Measurements from ENCODE around the gene SURF4.
"Not testable (repeated sequence)": the region's sequence is repeated elsewhere in the genome, so short reads cannot be mapped to it uniquely, and the experiment has no call there.

The SURF4 gene

GRCh38 chr9:133384736-133385321 is 9.0 kb upstream of the SURF4 start:
- no peaks in the 10 kb centered on the region for H3K27me3 ChIP-seq (ENCODE audit: insufficient read depth, low read length)
- H3K79me2 ChIP-seq (ENCODE audit: control insufficient read depth, insufficient read depth, low read length, unreplicated experiment): no peaks in the 10 kb centered on the region
- no peak overlapping the region for H2AFZ ChIP-seq (ENCODE audit: low read length, unreplicated experiment)
- H3K27ac ChIP-seq (ENCODE audit: low read depth, low read length): no peak overlapping the region
- no peak overlapping the region for H3K4me3 ChIP-seq (ENCODE audit: low read depth, low read length)
- H3K36me3 ChIP-seq (ENCODE audit: insufficient read depth, low read length): no peaks in the 10 kb centered on the region
- no peaks in the 10 kb centered on the region for H3K4me1 ChIP-seq (ENCODE audit: control insufficient read depth, insufficient read depth, low read length, unreplicated experiment)

GRCh38 chr9:133383438-133383837 is 7.6 kb upstream of the SURF4 start:
- Histone ChIP-seq H3K27ac (ENCODE audit: low read depth, low read length) (no peak overlapping the region), H3K4me3 (ENCODE audit: low read depth, low read length) (no peak overlapping the region), H3K79me2 (ENCODE audit: control insufficient read depth, insufficient read depth, low read length, unreplicated experiment) (no peaks in the 10 kb centered on the region), H3K4me1 (ENCODE audit: control insufficient read depth, insufficient read depth, low read length, unreplicated experiment) (no peaks in the 10 kb centered on the region), H3K27me3 (ENCODE audit: insufficient read depth, low read length) (no peaks in the 10 kb centered on the region), H3K36me3 (ENCODE audit: insufficient read depth, low read length) (no peaks in the 10 kb centered on the region), H2AFZ (ENCODE audit: low read length, unreplicated experiment) (no peak overlapping the region)

GRCh38 chr9:133382507-133383141 is 6.8 kb upstream of the SURF4 start:
- H3K27me3 ChIP-seq (ENCODE audit: insufficient read depth, low read length): no peaks in the 10 kb centered on the region
- no peaks in the 10 kb centered on the region for H3K79me2 ChIP-seq (ENCODE audit: control insufficient read depth, insufficient read depth, low read length, unreplicated experiment)
- no peak overlapping the region for H3K27ac ChIP-seq (ENCODE audit: low read depth, low read length)
- no peaks in the 10 kb centered on the region for H3K36me3 ChIP-seq (ENCODE audit: insufficient read depth, low read length)
- no peaks in the 10 kb centered on the region for H3K4me1 ChIP-seq (ENCODE audit: control insufficient read depth, insufficient read depth, low read length, unreplicated experiment)
- H3K4me3 ChIP-seq (ENCODE audit: low read depth, low read length): no peak overlapping the region
- no peak overlapping the region for H2AFZ ChIP-seq (ENCODE audit: low read length, unreplicated experiment)

- Histone ChIP-seq H3K79me2 (ENCODE audit: control insufficient read depth, insufficient read depth, low read length, unreplicated experiment) (peaks cover 6% of the 10 kb centered on the region), H3K27me3 (ENCODE audit: insufficient read depth, low read length) (no peaks in the 10 kb centered on the region), H3K27ac (ENCODE audit: low read depth, low read length) (no peak overlapping the region), H3K4me1 (ENCODE audit: control insufficient read depth, insufficient read depth, low read length, unreplicated experiment) (no peaks in the 10 kb centered on the region), H2AFZ (ENCODE audit: low read length, unreplicated experiment) (no peak overlapping the region), H3K36me3 (ENCODE audit: insufficient read depth, low read length) (no peaks in the 10 kb centered on the region), H3K4me3 (ENCODE audit: low read depth, low read length) (no peak overlapping the region)
These were observed 4.9 kb upstream of the SURF4 start for GRCh38 chr9:133380734-133381133.

- H3K27ac ChIP-seq (ENCODE audit: low read depth, low read length): no peak overlapping the region
- H3K4me3 ChIP-seq (ENCODE audit: low read depth, low read length): no peak overlapping the region
- no peaks in the 10 kb centered on the region for H3K36me3 ChIP-seq (ENCODE audit: insufficient read depth, low read length)
- H3K27me3 ChIP-seq (ENCODE audit: insufficient read depth, low read length): no peaks in the 10 kb centered on the region
- H3K4me1 ChIP-seq (ENCODE audit: control insufficient read depth, insufficient read depth, low read length, unreplicated experiment): no peaks in the 10 kb centered on the region
- H2AFZ ChIP-seq (ENCODE audit: low read length, unreplicated experiment): no peak overlapping the region
- peaks cover 19% of the 10 kb centered on the region for H3K79me2 ChIP-seq (ENCODE audit: control insufficient read depth, insufficient read depth, low read length, unreplicated experiment)
These were observed 3.6 kb upstream of the SURF4 start for GRCh38 chr9:133379153-133380086.

GRCh38 chr9:133378408-133378962 is 2.6 kb upstream of the SURF4 start:
- Histone ChIP-seq H3K36me3 (ENCODE audit: insufficient read depth, low read length) (no peaks in the 10 kb centered on the region), H3K4me3 (ENCODE audit: low read depth, low read length) (no peak overlapping the region), H3K27me3 (ENCODE audit: insufficient read depth, low read length) (no peaks in the 10 kb centered on the region), H3K79me2 (ENCODE audit: control insufficient read depth, insufficient read depth, low read length, unreplicated experiment) (peaks cover 28% of the 10 kb centered on the region), H3K4me1 (ENCODE audit: control insufficient read depth, insufficient read depth, low read length, unreplicated experiment) (peaks cover 5% of the 10 kb centered on the region), H3K27ac (ENCODE audit: low read depth, low read length) (no peak overlapping the region), H2AFZ (ENCODE audit: low read length, unreplicated experiment) (no peak overlapping the region)

- Histone ChIP-seq H3K4me3 (ENCODE audit: low read depth, low read length) (no peak overlapping the region), H3K36me3 (ENCODE audit: insufficient read depth, low read length) (no peaks in the 10 kb centered on the region), H3K79me2 (ENCODE audit: control insufficient read depth, insufficient read depth, low read length, unreplicated experiment) (peaks cover 35% of the 10 kb centered on the region), H3K27ac (ENCODE audit: low read depth, low read length) (no peak overlapping the region), H3K27me3 (ENCODE audit: insufficient read depth, low read length) (no peaks in the 10 kb centered on the region), H2AFZ (ENCODE audit: low read length, unreplicated experiment) (no peak overlapping the region), H3K4me1 (ENCODE audit: control insufficient read depth, insufficient read depth, low read length, unreplicated experiment) (peaks cover 8% of the 10 kb centered on the region)
These were observed 1.9 kb upstream of the SURF4 start for GRCh38 chr9:133377721-133378216.

- H3K27me3 ChIP-seq (ENCODE audit: insufficient read depth, low read length); H3K4me3 ChIP-seq (ENCODE audit: low read depth, low read length); H3K36me3 ChIP-seq (ENCODE audit: insufficient read depth, low read length); H2AFZ ChIP-seq (ENCODE audit: low read length, unreplicated experiment); H3K27ac ChIP-seq (ENCODE audit: low read depth, low read length): not testable (repeated sequence)
- Histone ChIP-seq H3K79me2 (ENCODE audit: control insufficient read depth, insufficient read depth, low read length, unreplicated experiment) (peaks cover 40% of the 10 kb centered on the region), H3K4me1 (ENCODE audit: control insufficient read depth, insufficient read depth, low read length, unreplicated experiment) (peaks cover 13% of the 10 kb centered on the region)
These were observed 1.4 kb upstream of the SURF4 start for GRCh38 chr9:133377280-133377679.

- Histone ChIP-seq H2AFZ (ENCODE audit: low read length, unreplicated experiment) (no peak overlapping the region), H3K4me3 (ENCODE audit: low read depth, low read length) (peak overlapping the region; percentile 85), H3K27ac (ENCODE audit: low read depth, low read length) (peak overlapping the region; percentile 90), H3K27me3 (ENCODE audit: insufficient read depth, low read length) (no peaks in the 10 kb centered on the region), H3K79me2 (ENCODE audit: control insufficient read depth, insufficient read depth, low read length, unreplicated experiment) (peaks cover 61% of the 10 kb centered on the region), H3K4me1 (ENCODE audit: control insufficient read depth, insufficient read depth, low read length, unreplicated experiment) (peaks cover 28% of the 10 kb centered on the region), H3K36me3 (ENCODE audit: insufficient read depth, low read length) (no peaks in the 10 kb centered on the region; the same call in 1 of the 2 replicates)
These were observed 640 bp downstream of the SURF4 start for GRCh38 chr9:133375116-133375723.

GRCh38 chr9:133374612-133375115 is 1.2 kb downstream of the SURF4 start:
- no peak overlapping the region for H2AFZ ChIP-seq (ENCODE audit: low read length, unreplicated experiment)
- no peaks in the 10 kb centered on the region; the same call in 1 of the 2 replicates for H3K36me3 ChIP-seq (ENCODE audit: insufficient read depth, low read length)
- H3K27me3 ChIP-seq (ENCODE audit: insufficient read depth, low read length): no peaks in the 10 kb centered on the region
- peaks cover 66% of the 10 kb centered on the region for H3K79me2 ChIP-seq (ENCODE audit: control insufficient read depth, insufficient read depth, low read length, unreplicated experiment)
- peak overlapping the region; percentile 90 for H3K27ac ChIP-seq (ENCODE audit: low read depth, low read length)
- H3K4me1 ChIP-seq (ENCODE audit: control insufficient read depth, insufficient read depth, low read length, unreplicated experiment): peaks cover 34% of the 10 kb centered on the region
- H3K4me3 ChIP-seq (ENCODE audit: low read depth, low read length): peak overlapping the region; percentile 85

Measured in ACC112 (cell line).